SHP77 treated with DMSO at 0.1 percent for 48 hours (cell line): ENCODE measurements around the gene AUTS2.

ENCODE experiments used
- DNase-seq: peaks from one replicate; lab custom pipeline; 2025; lab: John Stamatoyannopoulos, UW

Gene AUTS2

GRCh38 chr7:70743531-70744325 is 1145.5 kb downstream of the AUTS2 start:
- DNase-seq, result no peak

GRCh38 chr7:70744492-70744891 is 1146.2 kb downstream of the AUTS2 start:
- no peak for DNase-seq

GRCh38 chr7:70749831-70750230 is 1151.6 kb downstream of the AUTS2 start:
- no peak for DNase-seq

- no peak for DNase-seq
Observed at GRCh38 chr7:70751895-70752294, 1153.6 kb downstream of the AUTS2 start.

GRCh38 chr7:70752794-70753241 is 1154.5 kb downstream of the AUTS2 start:
- no peak for DNase-seq

GRCh38 chr7:70756789-70757188 is 1158.5 kb downstream of the AUTS2 start:
- no peak for DNase-seq

- DNase-seq, result no peak
Observed at GRCh38 chr7:70758646-70759045, 1160.4 kb downstream of the AUTS2 start.

- DNase-seq, result no peak
Observed at GRCh38 chr7:70759674-70760073, 1161.4 kb downstream of the AUTS2 start.

- DNase-seq, result no peak
Observed at GRCh38 chr7:70761711-70762328, 1163.5 kb downstream of the AUTS2 start.

- no peak for DNase-seq
Observed at GRCh38 chr7:70762696-70763095, 1164.4 kb downstream of the AUTS2 start.

- DNase-seq, result no peak
Observed at GRCh38 chr7:70763961-70764691, 1165.9 kb downstream of the AUTS2 start.

GRCh38 chr7:70764701-70765208 is 1166.5 kb downstream of the AUTS2 start:
- no peak for DNase-seq

- no peak for DNase-seq
Observed at GRCh38 chr7:70765651-70766050, 1167.4 kb downstream of the AUTS2 start.

GRCh38 chr7:70766109-70766508 is 1167.8 kb downstream of the AUTS2 start:
- no peak for DNase-seq

GRCh38 chr7:70766694-70767093 is 1168.4 kb downstream of the AUTS2 start:
- DNase-seq, result no peak

GRCh38 chr7:70770154-70770553 is 1171.9 kb downstream of the AUTS2 start:
- DNase-seq, result no peak

GRCh38 chr7:70771451-70771850 is 1173.2 kb downstream of the AUTS2 start:
- no peak for DNase-seq

GRCh38 chr7:70772891-70773290 is 1174.6 kb downstream of the AUTS2 start:
- no peak for DNase-seq

GRCh38 chr7:70773406-70773805 is 1175.1 kb downstream of the AUTS2 start:
- no peak for DNase-seq

GRCh38 chr7:70774950-70775527 is 1176.8 kb downstream of the AUTS2 start:
- DNase-seq, result no peak

- no peak for DNase-seq
Observed at GRCh38 chr7:70775570-70776156, 1177.4 kb downstream of the AUTS2 start.

GRCh38 chr7:70776627-70777101 is 1178.4 kb downstream of the AUTS2 start:
- no peak for DNase-seq
